ENCODE data around the gene RP9. TPM values are rescaled to one million over a fixed set of nuclear protein-coding genes. Genes with fewer than 3 reads are reported as not detected.
A peak's percentile ranks its signal among the peaks of the same experiment; 100 is the strongest.

RP9 gene
- total and polyA plus RNA-seq, 2 donors (not counting 1 experiment from before 2014, with no cell fraction given): 19.2 to 23.4 TPM

DNA sequence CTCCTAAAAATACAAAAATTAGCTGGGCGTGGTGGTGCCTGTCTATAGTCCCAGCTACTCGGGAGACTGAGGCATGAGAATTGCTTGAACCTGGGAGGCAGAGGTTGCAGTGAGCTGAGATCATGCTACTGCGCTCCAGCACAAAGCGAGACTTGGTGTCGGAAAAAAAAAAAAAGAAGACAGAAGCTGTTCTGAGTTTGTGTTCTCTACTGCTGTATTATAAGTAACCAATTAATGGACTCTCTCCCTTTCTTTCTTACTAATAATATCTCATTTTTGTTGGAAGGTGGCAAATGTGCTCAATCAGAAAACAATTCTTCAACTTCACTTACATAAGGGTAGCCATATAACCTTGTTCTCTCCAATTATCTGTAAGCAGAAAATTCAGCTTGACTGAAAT, 54.0 kb downstream of the RP9 start:
- Histone ChIP-seq H3K4me3 (replicated peaks in 1 of 4; ENCODE audit: control extremely low read depth in 1 of 4, insufficient read depth in 1 of 4, low read depth in 3 of 4, low read length in 4 of 4) (no peak overlapping the region), H3K9me3 (ENCODE audit: control insufficient read depth, insufficient read depth, low read depth, low read length) (no peaks in the 10 kb centered on the region), H4K20me1 (ENCODE audit: control insufficient read depth, extremely low read depth, insufficient read depth, low read length) (no peaks in the 10 kb centered on the region), H3K36me3 (ENCODE audit: control insufficient read depth, insufficient read depth, low read length) (no peaks in the 10 kb centered on the region), H3K79me2 (ENCODE audit: control insufficient read depth, insufficient read depth, low read length) (peaks cover 82% of the 10 kb centered on the region), H2AFZ (ENCODE audit: low read length) (no peak overlapping the region), H3K4me2 (ENCODE audit: extremely low read depth, insufficient read depth, low read length) (no peak overlapping the region), H3K4me1 (ENCODE audit: control insufficient read depth, extremely low read depth, insufficient read depth, low read length) (no peaks in the 10 kb centered on the region), H3K27ac (ENCODE audit: insufficient read depth, low read length) (no peak overlapping the region), H3K27me3 (ENCODE audit: control insufficient read depth, insufficient read depth, low read length) (no peaks in the 10 kb centered on the region), H3K9ac (ENCODE audit: insufficient read depth, low read length) (no peak overlapping the region)
- DNase-seq (ENCODE audit: low read depth in 2 of 2): no peak
- TF ChIP-seq, protein P1, sequence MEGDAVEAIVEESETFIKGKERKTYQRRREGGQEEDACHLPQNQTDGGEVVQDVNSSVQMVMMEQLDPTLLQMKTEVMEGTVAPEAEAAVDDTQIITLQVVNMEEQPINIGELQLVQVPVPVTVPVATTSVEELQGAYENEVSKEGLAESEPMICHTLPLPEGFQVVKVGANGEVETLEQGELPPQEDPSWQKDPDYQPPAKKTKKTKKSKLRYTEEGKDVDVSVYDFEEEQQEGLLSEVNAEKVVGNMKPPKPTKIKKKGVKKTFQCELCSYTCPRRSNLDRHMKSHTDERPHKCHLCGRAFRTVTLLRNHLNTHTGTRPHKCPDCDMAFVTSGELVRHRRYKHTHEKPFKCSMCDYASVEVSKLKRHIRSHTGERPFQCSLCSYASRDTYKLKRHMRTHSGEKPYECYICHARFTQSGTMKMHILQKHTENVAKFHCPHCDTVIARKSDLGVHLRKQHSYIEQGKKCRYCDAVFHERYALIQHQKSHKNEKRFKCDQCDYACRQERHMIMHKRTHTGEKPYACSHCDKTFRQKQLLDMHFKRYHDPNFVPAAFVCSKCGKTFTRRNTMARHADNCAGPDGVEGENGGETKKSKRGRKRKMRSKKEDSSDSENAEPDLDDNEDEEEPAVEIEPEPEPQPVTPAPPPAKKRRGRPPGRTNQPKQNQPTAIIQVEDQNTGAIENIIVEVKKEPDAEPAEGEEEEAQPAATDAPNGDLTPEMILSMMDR (conservative IDR thresholded peaks at IDR 0.05 in 1 of 2, IDR thresholded peaks at IDR 0.05 in 1 of 2; ENCODE audit: low read depth in 1 of 2, low read length in 2 of 2): no peak
- no peak for TF ChIP-seq EZH2 (IDR thresholded peaks at IDR 0.05; ENCODE audit: low read length, missing control alignments)

DNA sequence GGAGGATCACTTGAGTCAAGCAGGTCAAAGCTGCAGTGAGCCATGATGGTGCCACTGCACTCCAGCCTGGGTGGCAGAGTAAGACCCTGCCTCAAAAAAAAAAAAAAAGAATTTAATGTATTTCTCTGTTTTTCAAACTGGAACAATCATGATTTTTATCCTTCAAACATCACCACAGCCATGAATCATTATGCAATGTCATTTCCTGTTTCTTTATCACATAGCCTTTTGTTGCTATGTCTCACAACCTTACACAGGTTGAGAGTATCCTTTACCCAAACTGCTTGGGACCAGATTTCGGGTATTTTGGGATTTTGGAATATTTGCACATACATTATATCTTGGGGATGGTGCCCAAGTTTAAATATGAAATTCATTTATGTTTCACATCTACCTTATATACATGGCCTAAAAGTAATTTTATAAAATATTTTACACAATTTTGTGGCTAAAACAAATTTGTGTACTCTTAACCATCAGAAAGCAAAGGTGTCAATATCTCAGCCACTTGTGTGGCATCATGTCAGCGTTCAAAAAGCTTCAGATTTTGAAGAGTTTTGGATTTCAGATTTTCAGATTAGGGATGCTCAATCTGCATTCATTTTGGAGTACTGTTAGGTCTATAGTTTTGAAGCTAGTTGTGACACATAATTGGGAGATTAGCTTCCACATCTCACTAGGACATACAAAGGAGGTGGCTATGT, 54.8 kb downstream of the RP9 start:
- Histone ChIP-seq H2AFZ (ENCODE audit: low read length) (no peak overlapping the region), H3K4me1 (ENCODE audit: control insufficient read depth, extremely low read depth, insufficient read depth, low read length) (no peaks in the 10 kb centered on the region), H3K4me2 (ENCODE audit: extremely low read depth, insufficient read depth, low read length) (no peak overlapping the region), H3K9ac (ENCODE audit: insufficient read depth, low read length) (no peak overlapping the region), H3K9me3 (ENCODE audit: control insufficient read depth, insufficient read depth, low read depth, low read length) (no peaks in the 10 kb centered on the region), H3K79me2 (ENCODE audit: control insufficient read depth, insufficient read depth, low read length) (peaks cover 79% of the 10 kb centered on the region), H3K27ac (ENCODE audit: insufficient read depth, low read length) (no peak overlapping the region), H4K20me1 (ENCODE audit: control insufficient read depth, extremely low read depth, insufficient read depth, low read length) (no peaks in the 10 kb centered on the region), H3K27me3 (ENCODE audit: control insufficient read depth, insufficient read depth, low read length) (no peaks in the 10 kb centered on the region), H3K36me3 (ENCODE audit: control insufficient read depth, insufficient read depth, low read length) (no peaks in the 10 kb centered on the region), H3K4me3 (replicated peaks in 1 of 4; ENCODE audit: control extremely low read depth in 1 of 4, insufficient read depth in 1 of 4, low read depth in 3 of 4, low read length in 4 of 4) (no peak overlapping the region)
- TF ChIP-seq, protein P1 (conservative IDR thresholded peaks at IDR 0.05 in 1 of 2, IDR thresholded peaks at IDR 0.05 in 1 of 2; ENCODE audit: low read depth in 1 of 2, low read length in 2 of 2): no peak
- no peak for TF ChIP-seq EZH2 (IDR thresholded peaks at IDR 0.05; ENCODE audit: low read length, missing control alignments)
- DNase-seq (ENCODE audit: low read depth in 2 of 2): peak in 1 of 2 donors; percentile 45

DNA sequence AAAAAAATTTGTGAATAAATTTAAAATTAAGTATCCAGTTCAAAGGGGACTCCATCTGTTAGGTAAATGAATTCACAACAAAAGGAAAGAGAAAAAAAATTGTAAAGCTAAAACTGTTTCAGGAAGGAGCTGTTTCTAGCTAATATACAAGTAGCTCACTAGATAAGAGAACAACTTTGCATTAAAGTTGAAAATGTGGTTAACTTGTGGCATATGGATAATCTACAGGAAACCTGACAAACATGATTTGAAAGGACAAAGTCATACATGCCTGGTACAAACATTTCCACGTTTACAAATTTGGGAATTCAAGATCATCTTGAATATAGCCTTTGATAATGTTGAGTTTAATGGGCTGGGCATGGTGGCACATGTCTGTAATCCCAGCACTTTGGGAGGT, 55.5 kb downstream of the RP9 start:
- Histone ChIP-seq H3K27me3 (ENCODE audit: control insufficient read depth, insufficient read depth, low read length) (no peaks in the 10 kb centered on the region), H3K36me3 (ENCODE audit: control insufficient read depth, insufficient read depth, low read length) (no peaks in the 10 kb centered on the region), H3K9ac (ENCODE audit: insufficient read depth, low read length) (no peak overlapping the region), H3K9me3 (ENCODE audit: control insufficient read depth, insufficient read depth, low read depth, low read length) (no peaks in the 10 kb centered on the region), H3K4me2 (ENCODE audit: extremely low read depth, insufficient read depth, low read length) (no peak overlapping the region), H2AFZ (ENCODE audit: low read length) (no peak overlapping the region), H3K4me3 (replicated peaks in 1 of 4; ENCODE audit: control extremely low read depth in 1 of 4, insufficient read depth in 1 of 4, low read depth in 3 of 4, low read length in 4 of 4) (no peak overlapping the region), H3K79me2 (ENCODE audit: control insufficient read depth, insufficient read depth, low read length) (peaks cover 75% of the 10 kb centered on the region), H3K27ac (ENCODE audit: insufficient read depth, low read length) (no peak overlapping the region), H3K4me1 (ENCODE audit: control insufficient read depth, extremely low read depth, insufficient read depth, low read length) (no peaks in the 10 kb centered on the region), H4K20me1 (ENCODE audit: control insufficient read depth, extremely low read depth, insufficient read depth, low read length) (no peaks in the 10 kb centered on the region)
- no peak for DNase-seq (ENCODE audit: low read depth in 2 of 2)
- TF ChIP-seq EZH2 (IDR thresholded peaks at IDR 0.05; ENCODE audit: low read length, missing control alignments): no peak
- TF ChIP-seq, protein P1 (conservative IDR thresholded peaks at IDR 0.05 in 1 of 2, IDR thresholded peaks at IDR 0.05 in 1 of 2; ENCODE audit: low read depth in 1 of 2, low read length in 2 of 2): no peak

Data from fibroblast of lung (primary cell).